ENCODE data around the gene DOK7.

The DOK7 gene

DNA sequence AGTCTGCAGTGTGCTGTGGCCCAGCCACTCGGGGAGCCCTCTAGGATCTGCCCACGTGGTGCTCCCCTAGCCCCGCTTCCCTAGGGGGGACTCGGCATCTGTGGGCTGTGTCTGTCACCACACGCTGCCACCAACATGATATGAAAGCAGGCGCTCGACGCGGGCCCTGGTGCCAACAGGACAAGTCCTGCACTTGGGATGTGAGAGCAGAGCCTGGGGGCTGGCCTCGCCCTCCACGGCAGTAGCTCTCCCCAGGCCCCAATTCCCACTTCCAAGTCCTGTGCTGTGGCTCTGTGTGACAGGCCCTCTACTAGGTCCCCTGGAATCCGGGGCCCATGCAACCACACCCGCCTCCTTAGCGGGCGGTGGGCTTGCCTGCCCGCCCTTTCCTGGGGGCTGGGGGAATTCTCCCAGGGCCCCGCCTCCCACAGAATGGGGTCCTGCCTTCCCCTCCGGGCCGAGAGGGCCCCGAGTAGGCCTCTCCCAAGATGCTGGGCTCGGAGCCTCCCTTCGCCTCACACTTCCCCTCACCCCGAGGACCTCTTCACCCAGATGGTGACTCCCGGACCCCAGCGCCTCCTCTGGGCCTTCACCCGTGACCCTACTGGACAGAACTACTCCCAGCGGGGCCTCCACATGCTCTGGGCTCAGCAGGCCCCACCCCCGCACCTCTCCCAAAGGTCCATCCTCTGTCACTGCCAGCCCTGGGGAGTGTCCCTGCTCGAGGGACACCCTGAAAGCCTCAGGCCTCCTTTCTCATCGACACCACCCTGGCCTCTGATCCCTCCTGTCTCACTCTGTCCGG, 57.9 kb downstream of the DOK7 start:
- no peak for DNase-seq (ENCODE audit: low read depth, low spot score)

DNA sequence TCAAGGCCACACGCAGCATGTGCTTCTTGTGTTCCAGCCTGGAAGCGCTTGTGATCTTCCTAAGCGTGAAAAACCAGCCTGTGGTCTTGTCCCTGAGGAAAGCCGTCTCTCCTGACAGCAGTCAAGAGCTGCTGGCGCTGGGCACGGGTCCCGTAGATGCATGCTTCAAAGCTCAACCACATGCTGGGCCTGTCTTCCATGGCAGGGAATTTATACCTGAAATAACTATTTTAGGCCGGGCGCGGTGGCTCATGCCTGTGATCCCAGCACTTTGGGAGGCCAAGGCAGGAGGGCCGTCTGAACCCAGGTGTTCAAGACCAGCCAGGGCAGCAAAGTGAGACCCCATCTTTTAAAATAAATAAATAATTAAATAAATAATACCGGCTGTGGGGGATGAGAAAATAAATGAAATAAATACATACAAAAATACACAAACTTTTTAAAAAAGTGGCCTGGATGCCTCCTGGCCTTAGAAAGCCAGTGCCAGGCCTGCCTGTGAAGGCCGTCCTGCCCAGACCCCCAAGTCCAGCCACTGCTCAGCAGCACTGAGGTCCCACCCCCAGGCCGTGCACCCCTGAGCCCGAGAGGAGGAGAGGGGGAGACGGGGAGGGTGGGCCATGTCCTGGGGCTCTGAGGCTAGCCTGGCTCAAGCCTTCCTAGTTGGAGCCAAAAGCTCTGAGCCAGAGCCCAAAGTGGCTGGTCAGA, 58.7 kb downstream of the DOK7 start:
- no peak for DNase-seq (ENCODE audit: low read depth, low spot score)

DNA sequence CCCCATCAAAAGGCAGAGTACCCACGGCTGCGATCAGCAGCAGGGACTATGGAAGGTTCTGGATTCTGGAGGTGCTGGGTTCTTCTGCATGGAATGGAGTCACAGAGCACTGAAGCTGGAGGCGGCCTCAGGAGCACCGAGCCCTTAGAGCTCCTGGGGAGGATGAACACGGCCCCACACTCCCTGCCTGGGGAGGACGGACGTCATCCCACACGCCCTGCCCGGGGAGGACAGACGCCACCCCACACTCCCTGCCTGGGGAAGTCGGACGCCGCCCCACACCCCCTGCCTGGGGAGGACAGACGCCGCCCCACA, 59.2 kb downstream of the DOK7 start:
- no peak for DNase-seq (ENCODE audit: low read depth, low spot score)

DNA sequence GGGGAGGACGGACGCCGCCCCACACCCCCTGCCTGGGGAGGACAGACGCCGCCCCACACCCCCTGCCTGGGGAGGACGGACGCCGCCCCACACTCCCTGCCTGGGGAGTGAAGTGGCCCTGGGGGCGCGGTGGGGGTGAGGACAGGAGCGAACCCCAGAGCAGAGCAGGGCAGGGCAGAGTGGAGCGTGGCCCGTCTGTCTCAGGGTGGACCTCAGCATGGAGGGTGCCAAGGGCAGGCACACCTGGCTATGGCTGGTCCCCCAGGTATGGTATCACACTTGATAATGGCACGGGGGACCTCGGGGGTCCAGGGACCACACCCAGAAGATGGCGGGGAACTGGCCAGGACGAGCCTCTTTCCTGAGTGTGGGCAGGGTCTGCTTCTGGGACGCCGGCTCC, 59.5 kb downstream of the DOK7 start:
- no peak for DNase-seq (ENCODE audit: low read depth, low spot score)

DNA sequence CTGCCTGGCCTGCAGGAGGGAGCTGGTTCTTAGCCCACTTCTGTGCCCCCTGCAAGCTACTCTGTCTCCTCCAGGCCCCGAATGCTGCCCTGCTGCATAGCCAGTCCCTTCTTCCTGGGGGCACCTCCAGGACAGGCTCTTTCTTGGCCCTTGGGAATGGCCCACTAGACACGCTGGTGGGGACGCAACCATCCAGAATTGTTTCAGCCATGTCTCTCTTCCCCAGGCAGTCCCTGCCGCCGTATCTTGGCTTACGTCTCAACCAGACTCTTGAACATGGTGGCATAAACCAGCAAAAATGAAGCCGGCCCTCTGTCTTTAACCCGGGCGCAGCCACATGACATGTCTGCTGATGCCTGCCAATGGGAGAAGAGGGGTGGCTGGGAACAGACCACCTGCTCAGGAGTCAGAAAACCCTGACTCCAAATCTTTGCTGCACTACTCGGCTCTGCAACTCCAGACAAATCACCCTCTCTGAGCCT, 60.1 kb downstream of the DOK7 start:
- no peak for DNase-seq (ENCODE audit: low read depth, low spot score)

DNA sequence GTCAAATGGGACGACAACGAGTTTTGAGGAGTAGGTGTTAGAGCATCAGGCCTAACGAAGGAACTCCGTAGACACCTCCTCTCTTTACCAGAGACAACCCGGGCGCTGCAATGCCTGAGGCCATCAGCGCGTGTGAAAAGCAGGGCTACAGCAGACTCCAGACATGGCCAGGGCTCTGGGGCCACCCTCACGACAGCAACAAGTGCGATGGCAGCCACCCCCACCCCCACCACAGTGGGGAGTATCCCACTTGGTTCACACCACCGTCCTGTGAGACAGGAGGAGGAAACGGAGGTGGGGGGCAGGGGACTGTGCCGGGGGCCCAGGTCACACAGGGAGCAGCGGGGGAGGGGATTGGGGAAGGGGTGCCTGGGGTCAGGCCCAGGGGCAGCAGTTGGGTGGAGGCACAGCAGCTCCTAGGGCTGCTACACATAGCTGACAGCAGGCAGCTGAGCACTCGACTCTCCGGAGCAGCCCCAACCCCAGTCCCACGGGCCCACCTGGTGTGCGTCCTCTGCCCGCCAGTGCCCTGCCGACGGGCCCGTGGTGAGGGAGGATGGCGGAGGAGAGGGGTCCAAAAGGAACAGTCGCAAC, 60.6 kb downstream of the DOK7 start:
- no peak for DNase-seq (ENCODE audit: low read depth, low spot score)

DNA sequence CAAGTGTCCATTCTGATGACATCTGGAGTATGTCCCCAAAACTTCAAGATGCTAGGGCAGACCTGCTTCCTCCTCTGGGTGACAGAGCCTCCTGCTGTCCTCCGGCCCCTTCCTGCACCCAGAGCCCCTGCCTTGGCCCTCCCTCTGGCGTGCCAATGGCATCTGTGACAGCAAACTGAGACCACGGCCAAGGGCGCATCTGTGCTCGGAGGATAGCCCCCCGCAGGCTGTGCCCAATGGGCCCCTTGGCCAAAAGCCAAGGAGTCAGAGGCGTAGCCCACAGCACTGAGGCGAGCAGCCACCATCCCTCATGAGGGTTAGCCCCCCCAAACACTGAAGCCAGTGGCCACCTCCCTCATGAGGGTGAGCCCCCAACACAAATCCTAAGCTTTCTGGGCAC, 61.2 kb downstream of the DOK7 start:
- DNase-seq (ENCODE audit: low read depth, low spot score), result no peak

DNA sequence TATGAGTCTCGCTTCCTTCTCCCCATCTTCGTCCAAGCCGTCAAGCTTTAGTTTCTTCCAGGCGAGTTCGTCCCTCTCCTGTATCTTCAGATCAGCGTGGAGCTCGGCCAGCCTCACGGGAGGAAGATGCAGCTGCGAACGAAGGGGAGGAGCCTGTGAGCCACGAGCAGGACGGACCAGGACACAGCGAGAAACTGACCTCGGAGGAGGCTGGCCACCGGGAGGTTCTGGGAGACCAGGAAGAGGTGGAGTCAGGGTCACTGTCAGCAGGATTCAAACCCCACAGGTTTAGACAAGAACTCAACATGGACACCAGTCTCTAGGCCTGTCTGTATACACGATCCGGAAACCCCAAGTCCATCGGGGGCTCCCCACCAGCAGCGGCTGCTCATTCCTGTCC, 61.8 kb downstream of the DOK7 start:
- no peak for DNase-seq (ENCODE audit: low read depth, low spot score)

DNA sequence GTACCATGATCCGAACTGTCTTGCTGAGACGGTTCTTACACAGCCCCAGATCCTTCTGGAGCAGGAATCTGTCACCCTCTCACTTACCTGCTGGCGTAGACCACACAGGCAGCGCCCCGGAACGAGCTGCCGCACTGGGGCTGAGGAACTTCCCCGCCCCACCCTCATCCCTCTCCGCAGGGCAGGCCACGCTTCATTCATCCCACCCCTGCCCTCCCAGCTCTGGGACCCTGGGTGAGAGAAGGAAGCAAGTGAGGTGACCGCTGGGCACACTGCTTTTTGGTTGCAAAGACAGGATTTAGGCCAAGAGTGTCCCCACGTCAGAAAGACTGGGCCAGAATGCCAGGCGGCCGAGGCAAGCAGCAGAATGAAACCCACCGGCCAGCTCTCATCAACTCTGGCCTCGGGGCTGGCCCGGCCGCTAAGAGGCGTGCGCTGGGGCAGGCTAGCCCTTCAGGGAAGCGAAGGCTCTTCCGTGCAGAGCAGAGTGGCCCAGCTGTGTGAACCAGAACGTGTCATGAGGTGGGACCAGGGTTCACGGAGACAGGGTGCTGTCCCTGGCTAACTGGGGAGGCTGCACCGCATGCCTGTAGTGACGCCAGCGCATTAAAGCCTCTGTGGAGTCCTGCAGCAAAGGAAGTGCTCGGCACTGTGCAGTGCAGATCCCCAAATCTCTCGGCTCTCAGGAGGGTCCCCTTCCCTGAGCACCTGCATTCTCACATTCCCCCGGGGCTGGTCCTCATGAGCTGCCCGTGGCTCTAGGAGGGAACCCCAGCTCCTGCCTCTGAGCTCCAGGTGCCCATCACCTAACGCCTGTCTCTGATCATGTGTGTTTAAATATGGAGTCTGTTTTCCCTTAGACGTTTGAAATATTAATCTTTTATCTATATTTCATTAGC, 62.7 kb downstream of the DOK7 start:
- no peak for DNase-seq (ENCODE audit: low read depth, low spot score)

DNA sequence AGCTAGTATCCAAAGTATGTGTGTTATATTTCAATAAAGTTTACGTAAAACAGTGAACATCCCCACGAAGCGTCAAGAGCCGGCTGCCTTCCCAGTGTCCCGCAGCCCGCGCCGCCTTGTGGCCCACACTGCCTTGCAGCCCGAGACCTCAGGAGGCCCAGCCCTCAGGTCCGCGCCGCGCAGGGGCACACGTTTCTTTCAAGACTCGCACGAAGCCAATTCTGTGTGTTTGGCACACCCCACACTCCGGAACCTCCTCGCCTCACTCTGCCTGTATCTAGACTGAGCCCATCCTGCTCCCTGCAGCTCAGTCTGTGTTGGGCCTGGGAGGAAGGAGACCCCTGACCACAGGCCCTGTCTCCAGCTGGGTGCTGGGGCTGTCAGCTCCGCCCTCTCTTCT, 63.4 kb downstream of the DOK7 start:
- no peak for DNase-seq (ENCODE audit: low read depth, low spot score)

DNA sequence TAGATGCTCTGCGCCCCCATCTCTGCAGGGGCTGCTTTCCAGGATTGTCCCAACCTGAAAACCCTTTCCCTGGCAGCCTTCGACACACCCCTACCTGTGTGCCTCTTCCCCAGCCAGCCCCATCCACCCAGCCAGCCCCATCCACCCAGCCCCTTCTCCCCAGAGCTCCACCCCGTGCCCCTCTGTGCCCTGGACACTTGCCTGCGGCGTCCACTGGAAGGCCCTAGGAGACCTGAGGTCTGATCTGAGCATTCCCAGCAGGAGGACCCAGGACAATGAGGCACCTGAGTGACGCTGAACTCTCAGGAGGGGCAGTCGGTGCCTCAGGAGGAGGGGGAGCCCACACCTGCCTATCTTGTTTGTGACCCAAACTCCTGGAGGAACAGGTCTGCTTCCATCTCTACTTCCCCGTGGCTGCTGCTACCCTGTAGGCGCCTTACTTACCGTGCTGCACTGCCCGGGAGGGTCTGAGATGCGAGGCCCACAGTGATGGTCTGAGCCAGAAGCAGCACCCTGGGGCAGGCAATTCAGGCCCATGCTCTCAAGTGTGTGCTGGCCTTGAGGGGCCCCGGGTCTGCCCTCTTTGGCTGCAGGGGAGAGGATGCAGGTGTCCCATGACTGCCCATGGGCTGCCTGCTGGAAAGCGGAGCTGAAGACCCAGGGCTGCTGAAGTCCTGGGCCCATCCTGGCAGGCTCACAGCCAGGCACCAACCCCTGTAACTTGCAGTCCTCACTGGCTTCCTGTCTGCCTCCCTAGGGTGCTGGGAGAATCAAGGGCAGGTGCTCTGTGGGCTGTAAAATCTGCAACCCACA, 64.2 kb downstream of the DOK7 start:
- no peak for DNase-seq (ENCODE audit: low read depth, low spot score)

DNA sequence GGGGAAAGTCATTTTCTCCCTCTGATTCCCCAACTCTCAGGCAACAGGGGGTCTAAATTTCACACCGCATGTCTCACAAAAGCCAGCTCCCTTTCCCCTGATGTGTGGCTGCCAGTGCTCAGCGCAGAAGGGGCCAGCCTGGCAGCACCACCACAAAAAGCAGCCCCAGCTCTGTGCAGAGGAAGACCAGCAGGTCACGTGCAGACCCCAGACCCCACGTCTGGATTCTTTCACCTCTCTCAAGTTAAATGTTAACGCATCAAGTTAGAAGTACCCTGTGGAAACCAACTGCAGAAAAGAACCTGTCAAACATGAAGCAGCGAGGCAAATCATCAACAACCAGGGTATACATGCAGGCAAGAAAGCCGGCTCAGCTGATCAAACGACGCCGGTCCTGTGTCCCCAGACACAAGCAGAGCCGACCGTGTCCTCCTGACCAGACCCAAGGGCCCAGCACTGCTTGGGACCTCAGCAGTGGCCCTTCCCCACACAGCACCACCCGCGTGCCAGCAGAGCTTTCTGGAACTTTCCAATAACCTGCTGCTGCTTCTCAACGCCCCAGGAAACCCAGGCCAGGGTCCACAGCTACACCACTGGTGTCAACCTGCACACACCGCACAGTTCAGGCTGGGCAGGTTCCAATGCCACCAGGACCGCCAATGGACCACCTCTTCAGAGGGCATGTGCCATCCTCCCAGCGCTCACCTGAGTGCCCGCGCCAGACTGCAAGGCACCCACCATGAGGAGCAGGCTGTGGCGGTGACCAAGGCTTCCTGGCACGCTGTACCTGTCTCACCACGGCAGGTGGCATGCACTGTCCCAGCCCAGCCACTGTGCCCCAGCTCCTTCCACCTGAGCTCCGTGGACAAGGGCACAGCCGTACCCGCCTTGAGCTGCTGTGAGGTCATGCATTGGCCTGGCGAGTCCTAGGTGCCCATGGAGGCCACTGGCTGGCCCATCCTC, 65.1 kb downstream of the DOK7 start:
- DNase-seq (ENCODE audit: low read depth, low spot score), result no peak

DNA sequence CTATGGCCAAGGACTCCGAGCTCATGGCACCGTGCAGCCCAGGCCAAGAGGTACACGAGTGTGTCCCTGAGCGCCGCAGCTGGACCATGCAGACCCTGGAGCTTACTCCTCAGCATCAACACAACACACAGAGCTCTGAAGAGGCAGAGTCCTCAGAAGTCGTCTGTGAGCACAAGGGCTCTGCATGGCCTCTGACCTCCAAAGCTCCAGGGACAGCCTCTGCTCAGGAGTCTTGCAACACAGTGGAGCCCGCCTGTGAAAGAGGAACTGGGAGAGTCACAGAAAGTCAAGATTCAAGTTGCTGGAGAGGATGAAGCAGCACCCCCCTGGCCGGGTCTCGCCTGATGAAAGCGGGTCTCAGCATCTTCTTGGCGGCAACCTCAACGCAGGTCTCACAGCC, 66.3 kb downstream of the DOK7 start:
- no peak for DNase-seq (ENCODE audit: low read depth, low spot score)

DNA sequence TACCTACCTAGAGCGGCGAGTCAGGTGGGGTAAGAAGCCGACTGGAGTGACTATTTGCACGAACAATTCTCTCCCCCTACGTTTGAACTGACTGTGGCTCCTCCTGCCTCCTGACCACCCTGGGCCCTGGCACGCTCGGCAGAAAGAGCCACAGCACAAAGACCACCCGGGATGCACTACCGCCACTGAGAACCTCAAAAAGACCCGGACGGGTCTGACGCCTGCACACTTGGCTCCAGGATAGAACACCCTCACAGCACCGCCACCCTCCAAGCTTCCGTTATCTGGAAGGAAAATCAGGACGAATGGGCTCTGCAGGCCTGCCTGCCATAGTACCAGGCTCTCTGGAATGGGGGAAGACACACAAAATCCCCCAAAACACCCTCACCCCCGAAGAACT, 66.9 kb downstream of the DOK7 start:
- no peak for DNase-seq (ENCODE audit: low read depth, low spot score)

DNA sequence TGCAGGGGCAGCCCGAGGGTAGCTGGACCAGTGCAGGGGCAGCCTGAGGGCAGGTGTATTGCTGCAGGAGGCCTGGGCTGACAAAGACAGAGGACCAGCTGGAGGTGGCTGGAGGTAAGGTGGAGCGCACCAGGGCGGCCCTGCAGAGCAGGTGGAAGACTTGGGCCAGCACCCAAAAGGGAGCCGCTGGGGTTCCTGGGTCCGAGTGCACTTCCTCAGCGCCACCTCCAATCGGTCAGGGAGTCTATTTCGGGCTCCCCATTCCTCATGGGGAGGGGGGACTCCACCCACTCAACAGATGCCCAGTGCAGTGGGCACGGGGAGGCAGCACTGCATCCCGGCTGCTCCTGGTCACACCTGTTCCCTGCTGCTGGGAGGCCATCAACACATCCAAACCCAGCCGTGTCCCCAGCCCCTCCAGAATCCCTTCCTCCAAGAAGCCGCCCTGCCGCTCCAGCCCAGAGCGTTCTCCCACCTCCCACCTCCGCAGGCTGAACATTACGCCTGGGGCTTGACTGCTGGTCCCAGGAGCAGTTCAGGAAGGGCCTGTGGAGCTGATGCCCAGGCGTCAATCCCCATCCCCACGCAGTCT, 67.7 kb downstream of the DOK7 start:
- DNase-seq (ENCODE audit: low read depth, low spot score), result no peak

DNA sequence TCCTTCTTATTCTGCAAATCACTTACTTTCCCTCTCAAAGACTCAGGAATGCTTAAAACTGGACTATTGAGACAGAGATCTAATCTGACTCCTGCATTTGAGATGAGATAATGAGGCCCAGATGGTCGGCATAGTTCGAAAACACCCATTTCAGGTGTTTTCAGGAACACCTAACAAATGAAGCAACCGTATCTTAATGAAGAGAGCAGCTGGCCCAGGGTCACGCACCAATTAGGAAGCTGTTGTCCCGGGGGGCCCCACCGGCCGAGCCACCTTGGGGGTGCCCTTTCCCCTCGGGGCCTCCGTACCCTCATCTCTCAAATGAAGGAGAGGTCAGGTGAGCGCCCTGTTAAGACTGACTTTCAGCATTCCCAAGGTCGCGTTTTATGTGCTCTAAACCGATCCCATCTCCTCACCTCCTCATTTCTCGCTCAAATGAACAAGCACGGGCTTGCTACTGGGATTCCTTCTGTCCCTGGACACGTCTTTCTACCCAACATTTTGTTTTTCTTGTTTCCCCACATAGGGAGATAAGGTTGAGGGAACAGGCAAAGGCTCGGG, 68.3 kb downstream of the DOK7 start:
- DNase-seq (ENCODE audit: low read depth, low spot score), result no peak

DNA sequence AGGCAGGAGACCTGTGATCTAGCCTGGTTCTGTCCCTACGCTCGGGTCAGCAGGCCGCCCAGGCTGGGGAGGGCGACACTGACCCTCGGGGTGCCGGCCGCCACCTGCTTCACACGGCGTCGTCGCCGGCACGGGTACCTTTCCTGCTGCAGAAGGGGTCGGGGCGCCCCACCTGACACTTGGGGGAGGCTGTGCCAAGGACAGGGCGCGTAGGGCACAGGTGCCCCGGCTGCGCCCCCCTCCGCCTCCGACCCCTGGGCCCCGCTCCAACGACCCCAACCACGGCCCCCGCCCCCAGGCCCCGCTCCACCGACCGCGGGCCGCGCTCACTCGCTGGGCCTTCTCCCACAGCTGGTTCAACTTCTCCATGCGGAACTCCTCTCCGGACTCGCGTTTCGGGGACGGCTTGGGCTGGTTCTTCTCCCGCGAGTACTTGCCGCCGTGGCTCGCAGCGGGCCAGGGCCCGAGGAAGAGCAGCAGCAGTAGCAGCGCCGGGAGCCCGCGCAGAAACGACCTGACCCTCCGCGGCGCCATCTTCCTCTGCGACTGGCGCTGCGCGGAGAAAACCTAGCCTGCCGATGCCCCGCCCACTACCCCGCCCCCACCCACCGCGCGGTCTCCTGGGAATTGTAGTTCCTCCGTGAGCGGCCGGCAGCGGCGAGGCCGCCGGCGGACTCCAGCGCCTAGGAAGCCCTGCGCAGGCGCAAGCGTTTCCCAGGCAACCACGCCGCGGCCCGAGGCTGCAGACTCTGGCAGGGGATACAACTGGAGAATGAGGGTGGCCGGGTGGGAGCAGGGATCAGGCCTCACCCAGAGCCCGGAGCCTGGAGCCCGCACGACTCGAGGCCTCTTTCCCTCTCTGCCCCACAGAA, 69.0 kb downstream of the DOK7 start, which contains the start of gene LRPAP1:
TSS of gene LRPAP1 (minus strand) at position 544 of the 872 bp plus-strand sequence. CDS start at position 534, 10 bp downstream.
- DNase-seq (ENCODE audit: low read depth, low spot score), result peak; percentile 64
